DOHH2 (cell line): Measurements from ENCODE around the gene SH3RF3.

ENCODE experiments used
- H3F3A ChIP-seq: fragments of 200-600 bp; sonication (generic), shearing (Covaris generic); 2 replicates; pipeline ENCODE4 v1.6.0; 2016; ENCODE audit warnings: antibody characterized with exemption, mild to moderate bottlenecking; ENCODE audit not compliant: control insufficient read depth, insufficient read depth
- H3K27ac ChIP-seq: fragments of 200-600 bp; sonication (generic); 2 replicates; pipeline ENCODE4 v1.5.1; 2014; ENCODE audit warnings: low read depth, mild to moderate bottlenecking, low read length, moderate library complexity
- H3K27me3 ChIP-seq: fragments of 200-600 bp; sonication (generic); 2 replicates; pipeline ENCODE4 v1.6.1; 2014; ENCODE audit warnings: mild to moderate bottlenecking, low read length, mixed read lengths; ENCODE audit not compliant: control insufficient read depth
- H3K36me3 ChIP-seq: fragments of 200-600 bp; sonication (generic); 2 replicates; pipeline ENCODE4 v1.6.1; 2014; ENCODE audit warnings: mild to moderate bottlenecking, low read length, moderate library complexity, mixed read lengths; ENCODE audit not compliant: control insufficient read depth
- H3K4me1 ChIP-seq: fragments of 200-600 bp; sonication (generic); 2 replicates; pipeline ENCODE4 v1.6.1; 2014; ENCODE audit warnings: mild to moderate bottlenecking, low read length, mixed read lengths; ENCODE audit not compliant: control insufficient read depth
- H3K4me2 ChIP-seq: fragments of 200-600 bp; sonication (generic); 2 replicates; pipeline ENCODE4 v1.6.0; 2014; ENCODE audit warnings: mild to moderate bottlenecking, low read length, moderate library complexity
- H3K4me3 ChIP-seq: fragments of 200-600 bp; sonication (generic); 2 replicates; pipeline ENCODE4 v1.5.1; 2014; ENCODE audit warnings: mild to moderate bottlenecking, low read length, mixed read lengths
- H3K79me2 ChIP-seq: fragments of 200-600 bp; sonication (generic); 2 replicates; pipeline ENCODE4 v1.6.1; 2014; ENCODE audit warnings: mild to moderate bottlenecking, low read length, mixed read lengths; ENCODE audit not compliant: control insufficient read depth
- H3K9me2 ChIP-seq: fragments of 200-600 bp; sonication (generic); replicated peaks from 2 replicates; pipeline ENCODE4 v1.6.1; 2014; ENCODE audit warnings: mild to moderate bottlenecking, low read length, mixed read lengths; ENCODE audit not compliant: control insufficient read depth
- H3K9me3 ChIP-seq: fragments of 200-600 bp; sonication (generic); 2 replicates; pipeline ENCODE4 v1.6.1; 2014; ENCODE audit warnings: antibody characterized with exemption, low read length, mixed read lengths; ENCODE audit not compliant: control insufficient read depth, insufficient read depth
- H4K20me1 ChIP-seq: fragments of 200-600 bp; sonication (generic); 2 replicates; pipeline ENCODE4 v1.6.0; 2014; ENCODE audit warnings: low read depth, mild to moderate bottlenecking, antibody characterized with exemption, low read length, moderate library complexity; ENCODE audit not compliant: control insufficient read depth, insufficient read depth
- EZH2phosphoT487 ChIP-seq: fragments of 200-600 bp; sonication (generic); IDR thresholded peaks from 2 replicates; pipeline ENCODE4 v1.6.1; 2017; ENCODE audit warnings: borderline replicate concordance, mild to moderate bottlenecking, antibody characterized with exemption, low read length, moderate library complexity, mixed read lengths
- TF ChIP-seq, protein P1 (sequence below): fragments of 200-600 bp; sonication (generic); IDR thresholded peaks from one replicate; pipeline ENCODE4 v1.5.1; 2014; ENCODE audit warnings: antibody characterized with exemption, mild to moderate bottlenecking, low read depth, low read length; ENCODE audit not compliant: poor library complexity, severe bottlenecking

Gene SH3RF3

DNA sequence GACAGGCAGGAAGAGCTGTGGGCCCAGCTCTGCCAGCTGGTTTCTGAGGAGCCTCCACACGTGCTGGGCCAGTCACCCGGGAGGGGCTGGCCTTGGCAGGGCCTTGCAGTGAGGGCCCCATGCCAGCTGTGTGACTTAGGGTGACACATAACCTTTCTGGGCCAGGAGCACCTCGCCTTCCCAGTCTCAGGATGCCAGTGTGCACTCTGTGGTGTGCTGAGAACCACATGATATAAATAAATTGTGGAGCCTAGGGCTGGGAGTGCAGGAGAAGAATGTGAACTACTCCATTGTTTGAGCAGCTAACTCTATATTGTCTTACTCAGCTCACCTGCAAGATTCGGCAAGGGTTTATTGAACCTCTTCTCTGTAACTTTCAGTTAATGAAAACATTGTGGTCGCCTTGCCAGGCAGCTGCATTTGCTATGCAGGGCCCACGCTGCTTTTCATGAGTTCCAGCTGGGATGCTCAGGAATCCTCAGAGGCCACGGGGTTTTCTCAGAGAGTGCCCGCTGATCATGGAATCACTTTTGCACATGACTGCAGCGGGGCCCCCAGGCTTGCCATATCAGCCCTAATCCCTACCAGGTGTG is 222.3 kb downstream of the SH3RF3 start:
- H3K79me2 ChIP-seq, result no peaks in the 10 kb centered on the region
- H3F3A ChIP-seq, result no peaks in the 10 kb centered on the region
- peaks cover 11% of the 10 kb centered on the region; the same call in 1 of the 2 replicates for H3K27me3 ChIP-seq
- no peaks in the 10 kb centered on the region for H3K4me1 ChIP-seq
- H3K9me3 ChIP-seq, result no peaks in the 10 kb centered on the region
- H3K4me3 ChIP-seq, result no peak overlapping the region
- no peak for TF ChIP-seq EZH2phosphoT487
- TF ChIP-seq, protein P1, sequence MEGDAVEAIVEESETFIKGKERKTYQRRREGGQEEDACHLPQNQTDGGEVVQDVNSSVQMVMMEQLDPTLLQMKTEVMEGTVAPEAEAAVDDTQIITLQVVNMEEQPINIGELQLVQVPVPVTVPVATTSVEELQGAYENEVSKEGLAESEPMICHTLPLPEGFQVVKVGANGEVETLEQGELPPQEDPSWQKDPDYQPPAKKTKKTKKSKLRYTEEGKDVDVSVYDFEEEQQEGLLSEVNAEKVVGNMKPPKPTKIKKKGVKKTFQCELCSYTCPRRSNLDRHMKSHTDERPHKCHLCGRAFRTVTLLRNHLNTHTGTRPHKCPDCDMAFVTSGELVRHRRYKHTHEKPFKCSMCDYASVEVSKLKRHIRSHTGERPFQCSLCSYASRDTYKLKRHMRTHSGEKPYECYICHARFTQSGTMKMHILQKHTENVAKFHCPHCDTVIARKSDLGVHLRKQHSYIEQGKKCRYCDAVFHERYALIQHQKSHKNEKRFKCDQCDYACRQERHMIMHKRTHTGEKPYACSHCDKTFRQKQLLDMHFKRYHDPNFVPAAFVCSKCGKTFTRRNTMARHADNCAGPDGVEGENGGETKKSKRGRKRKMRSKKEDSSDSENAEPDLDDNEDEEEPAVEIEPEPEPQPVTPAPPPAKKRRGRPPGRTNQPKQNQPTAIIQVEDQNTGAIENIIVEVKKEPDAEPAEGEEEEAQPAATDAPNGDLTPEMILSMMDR, result no peak
- no peak overlapping the region for H3K27ac ChIP-seq
- no peaks in the 10 kb centered on the region for H4K20me1 ChIP-seq
- no peaks in the 10 kb centered on the region for H3K36me3 ChIP-seq
- H3K4me2 ChIP-seq, result no peak overlapping the region
- no peaks in the 10 kb centered on the region for H3K9me2 ChIP-seq

DNA sequence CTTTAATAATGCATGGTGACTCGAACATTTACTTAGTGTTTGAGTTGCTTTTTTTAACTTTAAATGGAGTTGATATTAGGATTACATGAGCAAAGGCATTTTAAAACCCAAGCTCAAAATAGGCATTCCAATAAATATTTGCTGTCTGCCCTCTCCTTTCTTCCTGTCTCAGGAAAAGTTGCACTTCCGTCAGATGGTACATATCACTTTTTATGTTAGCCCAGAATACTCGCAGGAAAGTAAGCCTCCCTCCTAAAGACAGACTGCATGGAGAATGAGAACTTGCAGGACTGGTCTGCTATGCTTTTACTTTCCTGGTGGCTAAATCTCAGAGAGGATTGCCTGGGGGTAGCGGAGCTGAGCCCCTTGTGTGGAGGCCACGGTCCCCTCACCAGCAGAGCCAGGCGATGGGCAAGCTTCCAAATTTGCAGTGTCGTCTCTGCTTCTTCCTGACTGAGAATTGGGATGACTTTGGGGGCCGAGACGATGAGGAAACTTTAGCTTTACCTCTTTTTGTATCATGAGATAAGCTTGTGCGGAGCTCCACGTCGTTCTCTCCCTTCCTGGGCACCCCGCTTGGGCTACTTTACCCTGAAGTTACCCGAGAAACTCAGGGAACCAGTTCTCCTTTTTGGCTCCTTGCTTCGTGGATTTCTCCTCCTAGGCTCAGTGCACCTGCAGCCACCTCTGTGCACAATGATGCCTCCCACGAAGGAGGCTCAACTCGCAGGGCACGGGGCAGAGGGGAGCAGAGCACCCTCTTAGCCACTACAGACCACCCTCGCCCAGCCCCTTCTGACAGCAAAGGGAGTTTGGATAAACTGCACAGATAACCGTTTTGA is 223.3 kb downstream of the SH3RF3 start:
- Histone ChIP-seq H3K4me2 (no peak overlapping the region), H3K4me1 (no peaks in the 10 kb centered on the region)

DNA sequence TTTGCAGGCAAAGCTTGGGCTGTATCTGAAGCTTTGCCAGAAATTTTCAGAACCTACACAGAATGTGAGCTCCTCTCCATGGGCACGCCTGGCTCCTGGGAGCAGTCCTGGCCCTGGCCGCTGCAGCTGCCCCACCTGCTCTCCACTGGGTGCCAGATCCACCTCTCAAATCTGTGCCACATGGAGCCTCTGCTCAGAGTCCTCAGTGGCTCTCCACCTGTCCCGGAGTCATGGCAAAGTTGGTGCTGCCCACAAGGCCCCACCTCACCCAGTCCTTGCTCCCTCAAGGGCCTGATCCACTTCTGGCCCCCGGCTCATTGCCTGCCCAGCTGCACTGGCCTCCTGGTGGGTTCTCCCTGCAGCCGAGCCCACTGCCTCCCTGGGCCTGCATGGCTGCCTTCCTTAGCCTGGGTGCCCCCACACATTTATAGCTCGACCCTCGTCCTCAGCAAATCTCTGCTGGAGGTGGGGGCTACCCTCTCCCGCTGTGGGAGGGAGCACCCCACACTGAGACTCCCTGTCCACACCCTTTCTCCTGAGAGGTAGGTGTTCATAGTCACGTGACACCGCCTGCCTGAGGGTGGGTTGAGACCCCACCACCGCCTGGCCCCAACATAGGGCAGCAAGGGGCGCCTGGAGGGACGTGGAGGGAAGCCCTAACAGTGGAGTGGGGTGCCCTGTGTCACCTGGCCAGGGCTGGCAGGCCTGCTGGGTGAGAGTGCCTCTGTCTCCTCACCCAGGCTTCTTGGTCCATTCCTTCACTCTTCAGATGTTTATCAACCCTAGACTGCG is 224.1 kb downstream of the SH3RF3 start:
- Histone ChIP-seq H3K79me2 (no peaks in the 10 kb centered on the region), H3K9me2 (no peaks in the 10 kb centered on the region), H4K20me1 (no peaks in the 10 kb centered on the region), H3K27ac (no peak overlapping the region), H3F3A (no peaks in the 10 kb centered on the region), H3K4me1 (no peaks in the 10 kb centered on the region), H3K36me3 (no peaks in the 10 kb centered on the region), H3K4me3 (no peak overlapping the region), H3K27me3 (peaks cover 11% of the 10 kb centered on the region; the same call in 1 of the 2 replicates), H3K9me3 (no peaks in the 10 kb centered on the region), H3K4me2 (no peak overlapping the region)
- no peak for TF ChIP-seq EZH2phosphoT487
- TF ChIP-seq, protein P1, result no peak

More for the DNA sequence above, 223.3 kb downstream of the SH3RF3 start:
- H4K20me1 ChIP-seq, result no peaks in the 10 kb centered on the region
- H3K9me2 ChIP-seq, result no peaks in the 10 kb centered on the region
- H3K27ac ChIP-seq, result no peak overlapping the region
- H3F3A ChIP-seq, result no peaks in the 10 kb centered on the region
- H3K36me3 ChIP-seq, result no peaks in the 10 kb centered on the region
- peaks cover 11% of the 10 kb centered on the region; the same call in 1 of the 2 replicates for H3K27me3 ChIP-seq
- no peak for TF ChIP-seq EZH2phosphoT487
- TF ChIP-seq, protein P1, result no peak
- H3K79me2 ChIP-seq, result no peaks in the 10 kb centered on the region
- no peaks in the 10 kb centered on the region for H3K9me3 ChIP-seq
- no peak overlapping the region for H3K4me3 ChIP-seq
